Endometrial microvascular endothelial cells (primary cell): ENCODE measurements around the gene RNU1-4. TPM values are rescaled to one million over a fixed set of nuclear protein-coding genes. Genes with fewer than 3 reads are reported as not detected.
"Not testable (repeated sequence)": the region's sequence is repeated elsewhere in the genome, so short reads cannot be mapped to it uniquely, and the experiment has no call there.

ENCODE experiments used
- in situ Hi-C: cut with HindIII; loops from 2 replicates; pipeline ENCODE4 v1.10.0; 2017; ENCODE audit warnings: low sequenced_read_pairs, low pct_unique_long_range_greater_than_20kb; ENCODE audit errors: inconsistent ontology term
- total RNA-seq: library from RNA; depleted of rRNA; stranded (reverse); fragments of >200 nt; gene quantifications from one replicate; pipeline ENCODE4 v1.2.3, GENCODE V29; 2015; ENCODE audit errors: inconsistent ontology term

Gene RNU1-4
- not detected for total RNA-seq

- in situ Hi-C loops: not testable (repeated sequence)
These were observed at the start of gene RNU1-4 for GRCh38 chr1:16740047-16740964. Gene RNU1-4, plus strand, starts transcription at chr1:16740516.

GRCh38 chr1:16690971-16691682 is 49.2 kb upstream of the RNU1-4 start:
- in situ Hi-C loops: not testable (repeated sequence)

- in situ Hi-C loops: not testable (repeated sequence)
These were observed 48.0 kb upstream of the RNU1-4 start for GRCh38 chr1:16692283-16692682.

GRCh38 chr1:16692717-16693448 is 47.4 kb upstream of the RNU1-4 start:
- in situ Hi-C loops: not testable (repeated sequence)

- in situ Hi-C loops: not testable (repeated sequence)
These were observed 46.6 kb upstream of the RNU1-4 start for GRCh38 chr1:16693449-16694307.

GRCh38 chr1:16694308-16694702 is 46.0 kb upstream of the RNU1-4 start:
- in situ Hi-C loops: not testable (repeated sequence)

DNA sequence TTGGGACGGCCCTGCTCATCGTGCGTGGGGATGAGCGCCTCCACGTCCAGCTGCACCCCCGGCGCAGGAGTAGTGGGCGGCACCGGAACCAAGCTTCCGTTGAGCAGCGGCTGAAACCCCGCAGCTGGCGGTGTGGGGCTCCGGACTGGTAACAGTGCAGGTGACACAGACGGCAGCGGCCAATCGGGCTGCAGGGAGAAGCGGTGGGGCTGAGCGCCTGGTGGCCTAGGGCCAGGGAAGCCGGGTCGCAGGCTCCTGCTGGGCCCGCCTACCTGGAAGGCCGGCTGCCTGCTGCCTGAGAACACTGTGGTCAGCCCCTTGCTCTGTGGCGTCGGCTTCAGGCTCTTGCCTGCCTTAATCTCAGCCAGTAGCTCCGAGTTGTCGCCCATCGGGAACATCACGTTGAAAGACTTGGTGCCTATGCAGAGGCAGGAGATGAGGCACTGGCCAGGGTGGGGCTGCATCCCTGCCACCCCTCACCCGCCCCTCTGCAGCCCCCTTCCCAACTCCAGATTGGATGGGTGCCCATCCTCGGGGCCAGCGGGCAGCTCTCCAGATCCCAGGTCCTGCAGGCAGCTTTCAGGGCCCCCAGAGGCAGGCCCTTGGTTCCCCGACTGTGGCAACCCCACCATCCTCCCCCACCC is 43.7 kb upstream of the RNU1-4 start:
- in situ Hi-C loops: not testable (repeated sequence)

DNA sequence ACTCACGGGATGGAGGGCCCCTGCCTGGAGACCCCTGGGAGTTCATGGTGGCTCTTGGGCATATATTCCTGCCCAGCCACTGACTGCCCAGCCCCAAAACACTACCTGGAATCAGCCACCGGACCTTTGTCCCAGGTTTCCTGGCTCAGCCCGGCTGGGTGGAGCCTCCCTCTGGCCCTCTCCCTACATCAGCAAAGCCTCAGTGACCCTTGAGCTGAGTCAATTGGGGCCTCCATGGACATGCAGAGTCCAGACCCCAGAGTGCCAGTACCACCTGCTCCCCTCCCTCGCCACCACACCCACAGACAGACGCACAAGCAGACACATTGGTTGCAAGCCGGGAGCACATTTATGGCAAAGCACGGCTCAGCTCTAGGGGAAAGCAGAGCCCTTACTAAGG is 43.2 kb upstream of the RNU1-4 start:
- in situ Hi-C loops: not testable (repeated sequence)

- in situ Hi-C loops: not testable (repeated sequence)
These were observed 40.9 kb upstream of the RNU1-4 start for GRCh38 chr1:16699440-16699839.

DNA sequence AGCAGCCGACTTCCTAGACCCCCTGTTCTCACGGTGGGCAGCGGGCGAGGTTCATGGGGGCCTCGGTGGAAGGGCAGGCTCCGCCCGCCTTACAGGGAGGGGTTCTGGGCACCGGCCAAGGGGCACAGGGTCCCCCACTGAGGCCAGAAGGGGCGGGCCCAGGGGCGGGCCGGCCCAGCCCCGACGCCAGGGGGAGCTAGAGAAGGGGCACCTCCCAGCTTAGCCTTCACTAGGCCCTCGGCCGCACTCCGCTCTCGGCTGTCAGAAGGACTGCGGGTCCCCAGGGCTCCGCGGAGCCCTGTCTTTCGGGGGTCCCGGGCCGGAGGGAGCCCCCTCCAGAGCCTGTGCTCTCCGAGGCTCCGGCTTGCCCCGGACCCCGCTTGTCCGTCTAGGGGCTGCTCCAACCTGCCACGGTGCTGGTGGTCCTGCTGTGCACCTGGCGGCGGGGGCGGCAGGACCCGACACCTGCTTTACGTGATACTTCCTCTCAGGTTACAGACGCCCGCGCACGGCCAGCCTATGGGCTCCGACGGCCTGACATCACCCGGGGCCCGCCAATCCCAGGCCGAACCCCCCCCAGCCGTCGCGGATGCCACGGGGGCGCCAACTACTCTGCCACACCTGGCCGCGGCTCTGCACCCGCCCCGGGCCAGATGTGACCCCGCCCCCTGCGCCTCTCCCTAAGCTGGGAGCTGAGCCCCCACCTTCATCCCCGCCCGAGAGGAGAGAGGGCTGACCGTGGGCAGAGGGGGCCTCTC is 40.0 kb upstream of the RNU1-4 start:
- in situ Hi-C loops: not testable (repeated sequence)

DNA sequence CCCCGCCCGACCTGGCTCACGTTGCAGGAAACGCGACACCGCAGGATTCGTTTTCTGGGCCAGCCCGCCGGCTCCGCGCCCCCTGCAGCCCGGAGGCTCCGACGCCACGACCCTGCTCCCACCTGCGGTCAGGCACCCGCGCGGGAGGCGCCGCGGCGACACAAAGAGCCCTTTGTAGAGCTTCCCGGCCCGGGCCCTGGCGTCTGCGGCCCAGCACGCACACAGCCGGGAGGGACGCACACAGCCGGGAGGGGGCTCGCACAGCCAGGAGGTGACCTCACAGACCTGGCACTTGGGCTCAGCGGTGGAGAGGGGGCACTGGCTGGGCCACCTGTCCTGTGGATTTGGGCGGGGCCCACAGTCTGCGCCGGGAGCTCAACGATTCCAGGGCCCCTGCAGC is 39.1 kb upstream of the RNU1-4 start:
- in situ Hi-C loops: not testable (repeated sequence)

GRCh38 chr1:16702280-16702679 is 38.0 kb upstream of the RNU1-4 start:
- in situ Hi-C loops: not testable (repeated sequence)

DNA sequence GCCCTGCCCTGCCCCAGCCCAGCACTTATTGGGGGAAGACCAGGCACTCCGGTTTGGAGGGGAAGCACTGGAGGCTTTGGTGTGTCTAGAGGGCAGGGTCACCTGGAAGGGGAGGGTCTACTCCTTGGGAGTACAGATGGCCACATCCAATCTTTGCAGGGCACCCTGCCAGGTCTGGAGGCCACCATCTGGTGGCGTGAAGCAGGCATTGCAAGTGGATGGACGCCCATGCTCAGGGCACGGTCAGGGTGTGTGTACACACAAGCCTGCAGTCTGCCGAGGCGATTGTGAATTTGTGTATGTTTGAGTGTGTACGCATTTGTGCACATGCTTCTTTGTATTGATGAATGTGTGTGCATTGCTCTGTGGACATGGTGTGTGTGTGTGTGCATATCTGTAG is 37.2 kb upstream of the RNU1-4 start:
- in situ Hi-C loops: not testable (repeated sequence)

DNA sequence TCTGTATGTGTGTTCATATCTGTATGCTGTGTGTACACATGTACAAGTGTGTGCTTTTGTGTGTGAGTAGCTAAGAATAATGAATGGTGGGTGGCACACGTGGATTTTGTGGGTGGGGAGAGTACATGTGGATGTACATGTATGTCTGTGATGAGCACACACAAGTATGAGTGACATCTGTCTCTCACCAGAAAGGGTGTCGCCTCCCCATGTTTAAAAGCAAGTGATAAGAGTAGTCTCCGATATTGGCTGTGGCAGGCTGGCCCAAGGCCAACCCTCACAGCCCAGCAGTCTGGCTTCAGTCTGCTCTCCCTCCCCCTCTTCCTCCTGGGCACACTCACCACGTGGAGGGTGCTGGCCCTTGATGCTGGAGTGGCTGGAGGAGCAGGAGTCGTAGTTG is 36.7 kb upstream of the RNU1-4 start:
- in situ Hi-C loops: not testable (repeated sequence)

- in situ Hi-C loops: not testable (repeated sequence)
These were observed 36.2 kb upstream of the RNU1-4 start for GRCh38 chr1:16704076-16704475.

DNA sequence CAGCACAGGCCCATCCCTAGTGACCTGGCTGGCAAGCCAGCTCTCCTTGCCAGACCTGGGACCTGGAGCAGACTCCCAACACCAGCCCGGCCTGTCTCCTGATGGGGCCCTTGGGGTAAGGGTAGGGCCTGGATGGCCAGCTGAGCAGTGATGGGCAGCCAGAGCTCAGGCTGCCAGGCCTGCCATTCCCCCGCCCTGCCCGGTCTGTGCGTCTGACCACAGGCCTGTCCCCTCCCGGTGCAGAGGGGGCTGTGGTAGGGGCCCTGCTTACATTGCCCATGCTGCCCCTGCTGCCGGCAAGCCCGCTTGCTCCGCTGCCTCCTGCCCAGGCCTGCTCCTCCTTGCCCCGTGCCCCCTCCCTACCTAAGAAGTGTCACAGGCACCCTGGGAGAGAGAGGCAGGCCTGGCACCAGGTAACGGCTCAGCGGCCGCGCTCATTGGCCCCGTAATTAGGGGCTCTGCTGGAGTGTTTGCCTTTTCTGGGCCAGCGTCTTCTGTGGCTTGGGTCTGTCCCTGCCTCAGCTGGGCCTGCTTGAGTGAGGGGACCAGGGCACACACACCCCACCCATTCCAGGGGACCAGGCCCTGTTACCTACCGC is 35.7 kb upstream of the RNU1-4 start:
- in situ Hi-C loops: not testable (repeated sequence)

GRCh38 chr1:16706302-16706701 is 34.0 kb upstream of the RNU1-4 start:
- in situ Hi-C loops: not testable (repeated sequence)
